ENCODE measurements around the gene MRPL44.

GRCh38 chr2:223952280-223952968 lies 4.8 kb upstream of the MRPL44 start:
- TF ChIP-seq POLR2AphosphoS5 (IDR thresholded peaks at IDR 0.05; ENCODE audit: low read depth) (no peak), REST (IDR thresholded peaks at IDR 0.05; ENCODE audit: insufficient replicate concordance, low read depth) (no peak), SPI1 (IDR thresholded peaks at IDR 0.05; ENCODE audit: borderline replicate concordance, low read depth) (no peak), GABPA (IDR thresholded peaks at IDR 0.05; ENCODE audit: low read depth) (no peak)
- TF ChIP-seq, protein P1, sequence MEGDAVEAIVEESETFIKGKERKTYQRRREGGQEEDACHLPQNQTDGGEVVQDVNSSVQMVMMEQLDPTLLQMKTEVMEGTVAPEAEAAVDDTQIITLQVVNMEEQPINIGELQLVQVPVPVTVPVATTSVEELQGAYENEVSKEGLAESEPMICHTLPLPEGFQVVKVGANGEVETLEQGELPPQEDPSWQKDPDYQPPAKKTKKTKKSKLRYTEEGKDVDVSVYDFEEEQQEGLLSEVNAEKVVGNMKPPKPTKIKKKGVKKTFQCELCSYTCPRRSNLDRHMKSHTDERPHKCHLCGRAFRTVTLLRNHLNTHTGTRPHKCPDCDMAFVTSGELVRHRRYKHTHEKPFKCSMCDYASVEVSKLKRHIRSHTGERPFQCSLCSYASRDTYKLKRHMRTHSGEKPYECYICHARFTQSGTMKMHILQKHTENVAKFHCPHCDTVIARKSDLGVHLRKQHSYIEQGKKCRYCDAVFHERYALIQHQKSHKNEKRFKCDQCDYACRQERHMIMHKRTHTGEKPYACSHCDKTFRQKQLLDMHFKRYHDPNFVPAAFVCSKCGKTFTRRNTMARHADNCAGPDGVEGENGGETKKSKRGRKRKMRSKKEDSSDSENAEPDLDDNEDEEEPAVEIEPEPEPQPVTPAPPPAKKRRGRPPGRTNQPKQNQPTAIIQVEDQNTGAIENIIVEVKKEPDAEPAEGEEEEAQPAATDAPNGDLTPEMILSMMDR (IDR thresholded peaks at IDR 0.05; ENCODE audit: insufficient read depth, low read length): no peak

Measured in HL-60 (cell line).